Neural progenitor cell (in vitro differentiated cells): ENCODE results near the gene SLC4A8.

Experiments used
- EZH2 ChIP-seq: fragments of 200-600 bp; sonication (generic); IDR thresholded peaks from 2 replicates; pipeline ENCODE4 v1.6.1; 2017; ENCODE audit warnings: antibody characterized with exemption, mild to moderate bottlenecking, moderate library complexity
- EZH2phosphoT487 ChIP-seq: fragments of 200-600 bp; sonication (generic); IDR thresholded peaks from 2 replicates; pipeline ENCODE4 v1.6.1; 2017; ENCODE audit warnings: antibody characterized with exemption
- TF ChIP-seq, protein P1 (sequence below): fragments of 200-600 bp; sonication (generic); IDR thresholded peaks from 2 replicates; pipeline ENCODE4 v1.5.1; 2017; ENCODE audit warnings: antibody characterized with exemption, mild to moderate bottlenecking

GRCh38 chr12:51417826-51418225 is 6.8 kb upstream of the SLC4A8 start:
- TF ChIP-seq, protein P1, sequence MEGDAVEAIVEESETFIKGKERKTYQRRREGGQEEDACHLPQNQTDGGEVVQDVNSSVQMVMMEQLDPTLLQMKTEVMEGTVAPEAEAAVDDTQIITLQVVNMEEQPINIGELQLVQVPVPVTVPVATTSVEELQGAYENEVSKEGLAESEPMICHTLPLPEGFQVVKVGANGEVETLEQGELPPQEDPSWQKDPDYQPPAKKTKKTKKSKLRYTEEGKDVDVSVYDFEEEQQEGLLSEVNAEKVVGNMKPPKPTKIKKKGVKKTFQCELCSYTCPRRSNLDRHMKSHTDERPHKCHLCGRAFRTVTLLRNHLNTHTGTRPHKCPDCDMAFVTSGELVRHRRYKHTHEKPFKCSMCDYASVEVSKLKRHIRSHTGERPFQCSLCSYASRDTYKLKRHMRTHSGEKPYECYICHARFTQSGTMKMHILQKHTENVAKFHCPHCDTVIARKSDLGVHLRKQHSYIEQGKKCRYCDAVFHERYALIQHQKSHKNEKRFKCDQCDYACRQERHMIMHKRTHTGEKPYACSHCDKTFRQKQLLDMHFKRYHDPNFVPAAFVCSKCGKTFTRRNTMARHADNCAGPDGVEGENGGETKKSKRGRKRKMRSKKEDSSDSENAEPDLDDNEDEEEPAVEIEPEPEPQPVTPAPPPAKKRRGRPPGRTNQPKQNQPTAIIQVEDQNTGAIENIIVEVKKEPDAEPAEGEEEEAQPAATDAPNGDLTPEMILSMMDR: no peak
- TF ChIP-seq EZH2phosphoT487: no peak
- TF ChIP-seq EZH2: no peak
